Measurements from ENCODE around the gene TPBGL.

TPBGL gene

GRCh38 chr11:75291741-75292140 lies 51.2 kb downstream of the TPBGL start:
- no peak for DNase-seq

- DNase-seq, result no peak
Observed at GRCh38 chr11:75292943-75293342, 52.4 kb downstream of the TPBGL start.
